K562 (cell line): ENCODE data around the gene ANXA10. TPM values are rescaled to one million over a fixed set of nuclear protein-coding genes. Genes with fewer than 3 reads are reported as not detected.

Experiments used
- ATAC-seq: fragments of 200-7000 bp; cut with Tn5 transposase; 3 replicates; pipeline ENCODE4 v1.9.1; 2020; ENCODE audit warnings: moderate library complexity
- BruUV-seq: library from RNA; stranded (reverse); fragments of 400-500 nt; replicated peaks from 2 replicates; lab custom pipeline; 2021; lab: Mats Ljungman, UMichigan
- CTCF ChIA-PET: fragments of 300-600 bp; formaldehyde crosslinking; extraction: SDS; loops from one replicate; lab custom pipeline; 2021; ENCODE audit warnings: low intra/inter-chr PET ratio; lab: Yijun Ruan, JAX
- POLR2A ChIA-PET: fragments of 300-600, 350-650 bp; sonication (Branson Sonifier 250); formaldehyde crosslinking; extraction: SDS; loops from one replicate; lab custom pipeline; 2021; ENCODE audit warnings: antibody characterized with exemption, inconsistent platforms; lab: Yijun Ruan, JAX
- DNase-seq, 4 experiments: peaks; one replicate each; pipeline versions ENCODE4 v3.0.0 to v3.0.0-alpha.2; 2011 to 2018; ENCODE audit warnings: low spot score in 3 of 4, mixed read lengths in 3 of 4; ENCODE audit errors: extremely low read depth in 1 of 4
- FAIRE-seq: peaks from 2 replicates; lab custom pipeline; 2011; peaks lifted over from hg19 to GRCh38; lab: Jason Lieb, UNC
- H2AFZ ChIP-seq: 2 replicates; pipeline ENCODE4 v1.6.0; 2011; ENCODE audit warnings: low read depth, low read length, control low read depth, inconsistent platforms
- H3K27ac ChIP-seq: fragments of 200-600 bp; 3 replicates; pipeline ENCODE4 v1.8.0; 2011; ENCODE audit warnings: low read depth, mild to moderate bottlenecking, control low read depth, inconsistent platforms, low read length, moderate library complexity, mixed read lengths; ENCODE audit errors: extremely low read depth
- H3K27me3 ChIP-seq, 2 experiments: fragments of 300-600 bp in 1 of 2; 2 replicates in 1 of 2; 3 replicates in 1 of 2; pipeline versions ENCODE4 v1.6.0 to v1.8.0; 2011; ENCODE audit warnings: inconsistent platforms in 2 of 2, low read length in 2 of 2, mild to moderate bottlenecking in 1 of 2, mixed read lengths in 1 of 2, moderate library complexity in 1 of 2; ENCODE audit not compliant: control insufficient read depth in 2 of 2, insufficient read depth in 2 of 2
- H3K36me3 ChIP-seq: fragments of 300-600 bp; 3 replicates; pipeline ENCODE4 v1.8.0; 2011; ENCODE audit warnings: mild to moderate bottlenecking, low read length, inconsistent platforms; ENCODE audit not compliant: control insufficient read depth, insufficient read depth
- H3K4me1 ChIP-seq, 2 experiments: fragments of 200-600 bp in 1 of 2; replicated peaks in 1 of 2; 2 replicates in 1 of 2; 3 replicates in 1 of 2; pipeline versions ENCODE4 v1.5.1 to v1.8.0; 2011; ENCODE audit warnings: inconsistent platforms in 2 of 2, low read length in 2 of 2, mild to moderate bottlenecking in 1 of 2, mixed read lengths in 1 of 2, moderate library complexity in 1 of 2; ENCODE audit not compliant: control insufficient read depth in 2 of 2, insufficient read depth in 2 of 2
- H3K4me2 ChIP-seq: 2 replicates; pipeline ENCODE4 v1.6.1; 2011; ENCODE audit warnings: low read length, control low read depth, inconsistent platforms, mixed read lengths; ENCODE audit not compliant: insufficient read depth
- H3K4me3 ChIP-seq: fragments of 200-600 bp; sonication (generic), shearing (Covaris generic); 2 replicates; pipeline ENCODE4 v1.5.1; 2016; ENCODE audit warnings: control low read depth, inconsistent platforms
- H3K79me2 ChIP-seq: fragments of 200-600 bp; 3 replicates; pipeline ENCODE4 v1.8.0; 2011; ENCODE audit warnings: low read length, inconsistent platforms; ENCODE audit not compliant: control insufficient read depth, insufficient read depth
- H3K9ac ChIP-seq, 2 experiments: 2 replicates each; pipeline versions ENCODE4 v1.6.0 to v1.6.1; 2011; ENCODE audit warnings: low read depth in 2 of 2, low read length in 2 of 2, control low read depth in 1 of 2, inconsistent platforms in 1 of 2, mild to moderate bottlenecking in 1 of 2, mixed read lengths in 1 of 2; ENCODE audit not compliant: insufficient read depth in 1 of 2
- H3K9me1 ChIP-seq: one replicate; pipeline ENCODE4 v1.6.0; 2011; ENCODE audit warnings: inconsistent platforms, mild to moderate bottlenecking, low read length, moderate library complexity; ENCODE audit not compliant: control insufficient read depth, insufficient read depth
- H3K9me3 ChIP-seq: replicated peaks from 2 replicates; pipeline ENCODE4 v1.5.1; 2011; ENCODE audit warnings: low read depth, low read length, inconsistent platforms; ENCODE audit not compliant: control insufficient read depth, insufficient read depth
- H4K20me1 ChIP-seq: replicated peaks from 2 replicates; pipeline ENCODE4 v1.6.1; 2011; ENCODE audit warnings: low read length, inconsistent platforms, mixed read lengths; ENCODE audit not compliant: control insufficient read depth, insufficient read depth
- CBFB ChIP-seq: sonication (generic); formaldehyde crosslinking; IDR thresholded peaks from 2 replicates; pipeline ENCODE4 v1.4.0; 2020; ENCODE audit warnings: mild to moderate bottlenecking, missing genetic modification reagents
- ETV1 ChIP-seq: fragments of 450-650 bp; conservative IDR thresholded peaks from 2 replicates; pipeline ENCODE4 v1.6.1; 2016; ENCODE audit warnings: missing genetic modification characterization, control low read depth, low read depth, missing compliant biosample characterization
- FOXK1 ChIP-seq: sonication (generic); formaldehyde crosslinking; IDR thresholded peaks from 2 replicates; pipeline ENCODE4 v1.8.0; 2022; ENCODE audit warnings: missing genetic modification reagents, mild to moderate bottlenecking, borderline replicate concordance
- GABPB2 ChIP-seq: fragments of 250-450 bp; sonication (Bioruptor Pico); conservative IDR thresholded peaks from 2 replicates; pipeline ENCODE4 v1.5.1; 2021; ENCODE audit warnings: mild to moderate bottlenecking
- SP1 ChIP-seq: sonication (generic); formaldehyde crosslinking; IDR thresholded peaks from 2 replicates; pipeline ENCODE4 v1.8.1; 2022; ENCODE audit warnings: mild to moderate bottlenecking, missing genetic modification reagents
- SRF ChIP-seq, 2 experiments: fragments of 250-450, 450-650 bp in 1 of 2; sonication (Bioruptor Pico) in 1 of 2; sonication (generic) in 1 of 2; formaldehyde crosslinking; IDR thresholded peaks; 2 replicates each; pipeline versions ENCODE4 v1.5.0 to v1.5.1; 2020 to 2022; ENCODE audit warnings: mild to moderate bottlenecking in 1 of 2, missing genetic modification reagents in 1 of 2
- TAF7 ChIP-seq: fragments of 450-650 bp; IDR thresholded peaks from 2 replicates; pipeline ENCODE4 v1.6.1; 2016; ENCODE audit warnings: missing genetic modification characterization, missing compliant biosample characterization
- ZNF609 ChIP-seq: sonication (generic); formaldehyde crosslinking; IDR thresholded peaks from 2 replicates; pipeline ENCODE4 v1.8.1; 2023; ENCODE audit warnings: missing genetic modification reagents, mild to moderate bottlenecking, borderline replicate concordance
- ZNF717 ChIP-seq: fragments of 250-450 bp; sonication (Bioruptor Pico); IDR thresholded peaks from 2 replicates; pipeline ENCODE4 v1.5.0; 2021
- WGBS: fragments of 100-300 bp; shearing (Covaris generic); methylation state at CpG from one replicate; pipeline ENCODE4 v1.1.6; 2016; ENCODE audit warnings: low coverage, mixed read lengths; ENCODE audit not compliant: insufficient coverage; ENCODE audit errors: missing lambda C conversion rate; 5-methylcytosine and 5-hydroxymethylcytosine counted together
- in situ Hi-C: fragments of 300-500 bp; cut with MboI; formaldehyde crosslinking; loops from 4 replicates; pipeline ENCODE4 v1.15.0; 2018; ENCODE audit warnings: inconsistent platforms, mixed read lengths
- intact Hi-C: fragments of 100-400 bp; cut with micrococcal nuclease; formaldehyde crosslinking; loops from 2 replicates; pipeline ENCODE4 v1.14.2; 2022
- polyA plus RNA-seq, 8 experiments: library from polyadenylated mRNA; depleted of rRNA in 4 of 8; stranded (reverse) in 5 of 8; unstranded in 3 of 8; fragments of >200 nt; fragmentation: Nextera tagmentation in 2 of 8; fragmentation: Illumina TruSeq in 1 of 8; extraction: Ambion mirVana in 2 of 8; extraction: Trizol in 1 of 8; gene quantifications; 2 replicates each; pipeline versions ENCODE4 v1.2.1 to v1.2.3, GENCODE V29; 2011 to 2014; ENCODE audit warnings: inconsistent platforms in 1 of 8, missing spikeins in 1 of 8
- total RNA-seq, 7 experiments: library from RNA; depleted of rRNA in 6 of 7; stranded (reverse); fragments of >200 nt in 6 of 7; fragmentation: Illumina TruSeq in 2 of 7; extraction: Trizol in 2 of 7; gene quantifications; 2 replicates each; pipeline versions ENCODE4 v1.2.1 to v1.2.3, GENCODE V29; 2011 to 2021; ENCODE audit warnings: low replicate concordance in 1 of 7

Gene ANXA10
- total and polyA plus RNA-seq, 9 of the 15 experiments (the other 6 are each of a cell fraction or from before 2014, with no cell fraction given): not detected

GRCh38 chr4:168164915-168165548 is 72.7 kb downstream of the ANXA10 start:
- in situ Hi-C loops (no loop called here), intact Hi-C loops (no loop called here)
- no peak overlapping the region for H3K9ac ChIP-seq
- H3K27me3 ChIP-seq: no peaks in the 10 kb centered on the region
- no peak for TF ChIP-seq ZNF609 (CRISPR knock-in tag)
- no peak for TF ChIP-seq SP1 (CRISPR knock-in tag)
- no peak for TF ChIP-seq ZNF717 (CRISPR knock-in tag)
- no peak for TF ChIP-seq GABPB2
- no peak for TF ChIP-seq TAF7 (tag)
- no peak for TF ChIP-seq FOXK1
- TF ChIP-seq SRF (CRISPR knock-in tag; IDR thresholded peaks at IDR 0.05): no peak
- no peak for TF ChIP-seq ETV1
- no peak for TF ChIP-seq CBFB (CRISPR knock-in tag)
- no peak for DNase-seq
- no peaks in the 10 kb centered on the region for H3K79me2 ChIP-seq
- no peak for ATAC-seq
- no TSS peak for BruUV-seq
- ChIA-PET CTCF (no interaction called here), POLR2A (no interaction called here)
- H3K36me3 ChIP-seq: no peaks in the 10 kb centered on the region
- H4K20me1 ChIP-seq: no peaks in the 10 kb centered on the region
- no peak overlapping the region for H2AFZ ChIP-seq
- no peaks in the 10 kb centered on the region for H3K4me1 ChIP-seq
- no peak for FAIRE-seq
- no peak overlapping the region for H3K27ac ChIP-seq
- WGBS: 0% methylated on average over 1 of the region's 1 CpG
- H3K9me1 ChIP-seq: no peaks in the 10 kb centered on the region
- H3K4me3 ChIP-seq: no peak overlapping the region
- no peak overlapping the region for H3K4me2 ChIP-seq
- no peaks in the 10 kb centered on the region for H3K9me3 ChIP-seq
